SU-DHL-6 (cell line): Measurements from ENCODE around the gene ATP13A3.

Experiments used
- H2AFZ ChIP-seq: fragments of 200-600 bp; sonication (generic); 2 replicates; pipeline ENCODE4 v1.6.1; 2014; ENCODE audit warnings: low read depth, mild to moderate bottlenecking, moderate library complexity, mixed read lengths, antibody characterized with exemption, low read length; ENCODE audit not compliant: severe bottlenecking
- H3F3A ChIP-seq: fragments of 200-600 bp; shearing (Covaris generic); 2 replicates; pipeline ENCODE4 v1.6.0; 2016; ENCODE audit warnings: antibody characterized with exemption, mild to moderate bottlenecking; ENCODE audit not compliant: insufficient read depth
- H3K27ac ChIP-seq: fragments of 200-600 bp; sonication (generic); 2 replicates; pipeline ENCODE4 v1.5.1; 2016; ENCODE audit warnings: low read depth, mild to moderate bottlenecking, low read length, moderate library complexity, mixed read lengths
- H3K27me3 ChIP-seq: fragments of 200-600 bp; sonication (generic), shearing (Covaris generic); 2 replicates; pipeline ENCODE4 v1.6.0; 2014; ENCODE audit warnings: mild to moderate bottlenecking, low read length
- H3K36me3 ChIP-seq: fragments of 200-600 bp; sonication (generic); 2 replicates; pipeline ENCODE4 v1.6.1; 2014; ENCODE audit warnings: mild to moderate bottlenecking, low read length, mixed read lengths
- H3K4me2 ChIP-seq: fragments of 300-600, 200-600 bp; shearing (Covaris generic), sonication (generic); 2 replicates; pipeline ENCODE4 v1.6.0; 2014; ENCODE audit warnings: low read length, low read depth, mild to moderate bottlenecking; ENCODE audit not compliant: poor library complexity, severe bottlenecking
- H3K4me3 ChIP-seq: fragments of 200-600 bp; sonication (generic); 2 replicates; pipeline ENCODE4 v1.5.1; 2014; ENCODE audit warnings: antibody characterized with exemption, low read length, mild to moderate bottlenecking, mixed read lengths; ENCODE audit not compliant: insufficient read depth, poor library complexity, severe bottlenecking
- H3K79me2 ChIP-seq: fragments of 200-600 bp; sonication (generic); 2 replicates; pipeline ENCODE4 v1.6.1; 2014; ENCODE audit warnings: mild to moderate bottlenecking, low read length, moderate library complexity; ENCODE audit not compliant: insufficient read depth
- H3K9ac ChIP-seq: fragments of 200-600 bp; sonication (generic); 2 replicates; pipeline ENCODE4 v1.7.0; 2014; ENCODE audit warnings: mild to moderate bottlenecking, low read length
- H3K9me2 ChIP-seq: fragments of 200-600 bp; sonication (generic); replicated peaks from 2 replicates; pipeline ENCODE4 v1.6.1; 2014; ENCODE audit warnings: low read length; ENCODE audit not compliant: insufficient read depth
- H3K9me3 ChIP-seq: fragments of 200-600 bp; sonication (generic); 2 replicates; pipeline ENCODE4 v1.6.1; 2014; ENCODE audit warnings: low read length, mixed read lengths; ENCODE audit not compliant: insufficient read depth
- H4K20me1 ChIP-seq: fragments of 200-600 bp; sonication (generic); 2 replicates; pipeline ENCODE4 v1.6.1; 2014; ENCODE audit warnings: low read depth, mild to moderate bottlenecking, antibody characterized with exemption, low read length, moderate library complexity, mixed read lengths
- EZH2phosphoT487 ChIP-seq: fragments of 200-600 bp; sonication (generic), shearing (Covaris generic); conservative IDR thresholded peaks from 2 replicates; pipeline ENCODE4 v1.6.1; 2018; ENCODE audit warnings: mild to moderate bottlenecking, antibody characterized with exemption, low read length, moderate library complexity, mixed read lengths
- TF ChIP-seq, protein P1 (sequence below): fragments of 200-600 bp; sonication (generic); IDR thresholded peaks from one replicate; pipeline ENCODE4 v1.5.1; 2017; ENCODE audit warnings: antibody characterized with exemption, mild to moderate bottlenecking, low read length, moderate library complexity; ENCODE audit not compliant: insufficient read depth, poor library complexity, severe bottlenecking

ATP13A3 gene

GRCh38 chr3:194357681-194358080, 129.1 kb downstream of the ATP13A3 start:
- Histone ChIP-seq H4K20me1 (no peaks in the 10 kb centered on the region), H3K9me3 (no peaks in the 10 kb centered on the region), H2AFZ (no peak overlapping the region), H3K27ac (no peak overlapping the region), H3K9ac (no peak overlapping the region), H3F3A (no peaks in the 10 kb centered on the region), H3K4me2 (no peak overlapping the region), H3K36me3 (no peaks in the 10 kb centered on the region), H3K9me2 (no peaks in the 10 kb centered on the region), H3K4me3 (no peak overlapping the region), H3K27me3 (no peaks in the 10 kb centered on the region), H3K79me2 (no peaks in the 10 kb centered on the region)
- TF ChIP-seq, protein P1, sequence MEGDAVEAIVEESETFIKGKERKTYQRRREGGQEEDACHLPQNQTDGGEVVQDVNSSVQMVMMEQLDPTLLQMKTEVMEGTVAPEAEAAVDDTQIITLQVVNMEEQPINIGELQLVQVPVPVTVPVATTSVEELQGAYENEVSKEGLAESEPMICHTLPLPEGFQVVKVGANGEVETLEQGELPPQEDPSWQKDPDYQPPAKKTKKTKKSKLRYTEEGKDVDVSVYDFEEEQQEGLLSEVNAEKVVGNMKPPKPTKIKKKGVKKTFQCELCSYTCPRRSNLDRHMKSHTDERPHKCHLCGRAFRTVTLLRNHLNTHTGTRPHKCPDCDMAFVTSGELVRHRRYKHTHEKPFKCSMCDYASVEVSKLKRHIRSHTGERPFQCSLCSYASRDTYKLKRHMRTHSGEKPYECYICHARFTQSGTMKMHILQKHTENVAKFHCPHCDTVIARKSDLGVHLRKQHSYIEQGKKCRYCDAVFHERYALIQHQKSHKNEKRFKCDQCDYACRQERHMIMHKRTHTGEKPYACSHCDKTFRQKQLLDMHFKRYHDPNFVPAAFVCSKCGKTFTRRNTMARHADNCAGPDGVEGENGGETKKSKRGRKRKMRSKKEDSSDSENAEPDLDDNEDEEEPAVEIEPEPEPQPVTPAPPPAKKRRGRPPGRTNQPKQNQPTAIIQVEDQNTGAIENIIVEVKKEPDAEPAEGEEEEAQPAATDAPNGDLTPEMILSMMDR: no peak
- TF ChIP-seq EZH2phosphoT487: no peak

- Histone ChIP-seq H3K9me3 (no peaks in the 10 kb centered on the region), H3K79me2 (no peaks in the 10 kb centered on the region), H3K27me3 (no peaks in the 10 kb centered on the region), H4K20me1 (no peaks in the 10 kb centered on the region), H3K9me2 (no peaks in the 10 kb centered on the region), H2AFZ (no peak overlapping the region), H3K36me3 (no peaks in the 10 kb centered on the region), H3K9ac (no peak overlapping the region), H3K4me2 (no peak overlapping the region), H3K4me3 (no peak overlapping the region), H3F3A (no peaks in the 10 kb centered on the region), H3K27ac (no peak overlapping the region)
- TF ChIP-seq EZH2phosphoT487: no peak
- TF ChIP-seq, protein P1: no peak
Observed at GRCh38 chr3:194355379-194355778, 131.4 kb downstream of the ATP13A3 start.

DNA sequence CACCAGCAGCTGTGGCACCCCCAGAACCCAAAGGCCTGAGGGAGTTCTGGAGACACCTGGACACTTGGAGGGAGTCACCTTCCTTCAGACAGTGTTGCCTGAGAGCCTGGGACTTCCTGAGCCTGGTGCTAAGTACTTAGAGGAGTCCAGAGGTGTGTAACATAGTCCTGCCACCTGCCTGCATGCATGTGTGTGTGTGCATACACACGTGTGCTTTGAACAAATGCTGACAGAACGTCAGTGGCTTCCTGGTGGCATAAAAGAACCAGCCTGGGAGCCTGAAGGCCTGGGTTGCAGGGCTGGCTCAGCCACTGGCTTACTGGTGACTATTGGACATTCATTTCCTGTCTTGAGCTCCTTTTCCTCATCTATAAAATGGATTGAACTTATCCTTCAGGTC, 132.5 kb downstream of the ATP13A3 start:
- Histone ChIP-seq H3K9me3 (no peaks in the 10 kb centered on the region), H3K4me2 (no peak overlapping the region), H4K20me1 (no peaks in the 10 kb centered on the region), H3K9ac (no peak overlapping the region), H2AFZ (no peak overlapping the region), H3K4me3 (no peak overlapping the region), H3K9me2 (no peaks in the 10 kb centered on the region), H3K79me2 (no peaks in the 10 kb centered on the region), H3K27ac (no peak overlapping the region), H3K36me3 (no peaks in the 10 kb centered on the region), H3K27me3 (no peaks in the 10 kb centered on the region), H3F3A (no peaks in the 10 kb centered on the region)
- TF ChIP-seq, protein P1: no peak
- TF ChIP-seq EZH2phosphoT487: no peak
